A549 (cell line): Measurements from ENCODE around the gene PITPNM3. TPM values are rescaled to one million over a fixed set of nuclear protein-coding genes. Genes with fewer than 3 reads are reported as not detected.

Source experiments
- ATAC-seq, 2 experiments: fragments of 200-7000 bp in 1 of 2; fragments of >200 bp in 1 of 2; cut with Nextera tagmentation in 1 of 2; cut with Tn5 transposase in 1 of 2; 3 replicates each; pipeline versions ENCODE4 v1.8.0 to v1.9.1; 2018 to 2020; ENCODE audit warnings: mild to moderate bottlenecking in 1 of 2, moderate library complexity in 1 of 2
- CTCF ChIA-PET: fragments of 300-600 bp; sonication (Branson Sonifier 250); formaldehyde crosslinking; extraction: SDS; loops from one replicate; lab custom pipeline; 2021; ENCODE audit warnings: antibody characterized with exemption, inconsistent platforms; lab: Yijun Ruan, JAX
- POLR2A ChIA-PET: fragments of 350-600 bp; formaldehyde crosslinking; extraction: SDS; loops from one replicate; lab custom pipeline; 2021; ENCODE audit warnings: antibody characterized with exemption, inconsistent platforms; lab: Yijun Ruan, JAX
- DNase-seq, 2 experiments: peaks; one replicate each; pipeline versions ENCODE4 v3.0.0 to v3.0.0-alpha.2; 2011 to 2016; ENCODE audit warnings: low read depth in 1 of 2, low spot score in 1 of 2
- FAIRE-seq: peaks from 2 replicates; lab custom pipeline; 2011; peaks lifted over from hg19 to GRCh38; lab: Jason Lieb, UNC
- H3K27ac ChIP-seq, 2 experiments: fragments of >200 bp; sonication (Bioruptor Twin); formaldehyde crosslinking; 3 replicates each; pipeline ENCODE4 v1.5.1; 2016 to 2017
- H3K4me1 ChIP-seq: fragments of >200 bp; sonication (Bioruptor Twin); formaldehyde crosslinking; 3 replicates; pipeline ENCODE4 v1.6.1; 2016
- H3K4me2 ChIP-seq: fragments of >200 bp; sonication (Bioruptor Twin); formaldehyde crosslinking; 3 replicates; pipeline ENCODE4 v1.6.1; 2016
- H3K4me3 ChIP-seq: fragments of >200 bp; sonication (Bioruptor Twin); formaldehyde crosslinking; 3 replicates; pipeline ENCODE4 v1.5.1; 2016
- H3K9me3 ChIP-seq: fragments of >200 bp; sonication (Bioruptor Twin); formaldehyde crosslinking; 3 replicates; pipeline ENCODE4 v1.6.1; 2016
- ATOH8 ChIP-seq: fragments of 250-450 bp; sonication (Bioruptor Pico); IDR thresholded peaks from 2 replicates; pipeline ENCODE4 v1.5.0; 2020; ENCODE audit warnings: low read depth, mild to moderate bottlenecking, moderate library complexity
- BCL3 ChIP-seq: fragments of >200 bp; sonication (Bioruptor Twin); formaldehyde crosslinking; IDR thresholded peaks from 3 replicates; pipeline ENCODE4 v1.6.1; 2016
- BHLHE40 ChIP-seq: IDR thresholded peaks from 2 replicates; pipeline ENCODE4 v1.6.1; 2012; ENCODE audit warnings: low read depth, low read length, inconsistent platforms
- EHF ChIP-seq: fragments of 250-450 bp; sonication (Bioruptor Pico); IDR thresholded peaks from 2 replicates; pipeline ENCODE4 v1.5.0; 2020; ENCODE audit warnings: mild to moderate bottlenecking
- EHMT2 ChIP-seq: fragments of 200-600 bp; sonication (generic); IDR thresholded peaks from 2 replicates; pipeline ENCODE4 v1.6.1; 2016; ENCODE audit warnings: antibody characterized with exemption, low read depth, mild to moderate bottlenecking, moderate library complexity
- HES2 ChIP-seq: fragments of >200 bp; sonication (Bioruptor Twin); formaldehyde crosslinking; IDR thresholded peaks from 2 replicates; pipeline ENCODE4 v1.6.1; 2016
- HMGXB4 ChIP-seq: fragments of 250-450 bp; sonication (Bioruptor Pico); IDR thresholded peaks from 2 replicates; pipeline ENCODE4 v1.5.0; 2021; ENCODE audit warnings: mild to moderate bottlenecking, moderate library complexity, borderline replicate concordance
- KDM5A ChIP-seq: fragments of 200-600 bp; sonication (generic); IDR thresholded peaks from 2 replicates; pipeline ENCODE4 v1.6.1; 2016; ENCODE audit warnings: antibody characterized with exemption, mild to moderate bottlenecking
- MYC ChIP-seq: IDR thresholded peaks from 2 replicates; pipeline ENCODE4 v1.6.1; 2012; ENCODE audit warnings: mild to moderate bottlenecking, inconsistent platforms, low read length, improper control_type of control experiment, borderline replicate concordance
- NFE2L2 ChIP-seq: fragments of 150-350 bp; conservative IDR thresholded peaks from 2 replicates; pipeline ENCODE4 v1.6.1; 2014; ENCODE audit warnings: low read length
- POLR2AphosphoS2 ChIP-seq: conservative IDR thresholded peaks from 2 replicates; pipeline ENCODE4 v1.6.1; 2012; ENCODE audit warnings: low read length, improper control_type of control experiment, inconsistent platforms
- RAD21 ChIP-seq, 2 experiments: fragments of >200 bp in 1 of 2; sonication (Bioruptor Twin) in 1 of 2; formaldehyde crosslinking in 1 of 2; IDR thresholded peaks in 1 of 2; conservative IDR thresholded peaks in 1 of 2; 2 replicates in 1 of 2; 3 replicates in 1 of 2; pipeline ENCODE4 v1.6.1; 2012 to 2018; ENCODE audit warnings: inconsistent platforms in 1 of 2
- REST ChIP-seq: fragments of 200-600 bp; sonication (generic); IDR thresholded peaks from 2 replicates; pipeline ENCODE4 v1.6.1; 2016; ENCODE audit warnings: antibody characterized with exemption, mild to moderate bottlenecking, moderate library complexity
- SREBF2 ChIP-seq: fragments of 450-650 bp; IDR thresholded peaks from 2 replicates; pipeline ENCODE4 v1.6.1; 2014; ENCODE audit warnings: mild to moderate bottlenecking, moderate library complexity
- ZNF302 ChIP-seq: fragments of 250-450 bp; sonication (Bioruptor Pico); IDR thresholded peaks from 2 replicates; pipeline ENCODE4 v1.9.0; 2021; ENCODE audit warnings: inconsistent platforms, mild to moderate bottlenecking, moderate library complexity
- WGBS: methylation state at CpG from one replicate; pipeline ENCODE4 v1.1.6; 2017; ENCODE audit errors: missing lambda C conversion rate; 5-methylcytosine and 5-hydroxymethylcytosine counted together
- polyA plus RNA-seq, 4 experiments: library from polyadenylated mRNA; depleted of rRNA in 3 of 4; stranded (reverse); fragments of >200 nt; fragmentation: RNase III in 1 of 4; extraction: RNeasy Plus Mini Kit Qiagen cat#74134 plus additional on column Dnase treatment in 1 of 4; gene quantifications; 2 replicates in 3 of 4; 3 replicates in 1 of 4; pipeline ENCODE4 v1.2.3, GENCODE V29; 2011 to 2017

The PITPNM3 gene
- polyA plus RNA-seq, 2 of the 4 experiments (the other 2 are of a cell fraction), result 0.80 to 2.2 TPM

GRCh38 chr17:6597727-6598126, 41.4 kb upstream of the PITPNM3 start:
- TF ChIP-seq POLR2AphosphoS2, result no peak
- no peak for TF ChIP-seq EHF
- TF ChIP-seq SREBF2, result no peak
- no peak for TF ChIP-seq BHLHE40
- TF ChIP-seq KDM5A, result no peak
- no peak for TF ChIP-seq NFE2L2
- FAIRE-seq (peak; percentile 51), DNase-seq (peak in 1 of 2 experiments; percentile 46), ATAC-seq (peak in 1 of 2 experiments; percentile 62; a peak in 2 of 6 replicates)
- Histone ChIP-seq H3K4me1 (peaks cover 37% of the 10 kb centered on the region), H3K4me3 (no peak overlapping the region), H3K4me2 (peak overlapping the region; percentile 52), H3K9me3 (no peaks in the 10 kb centered on the region), H3K27ac (peak overlapping the region in 1 of 2 experiments; percentile 39; a peak in 2 of 6 replicates)
- CTCF ChIA-PET, result interaction anchor here (0.9 to 2.8 kb wide), 3 partner anchors 11 to 125 kb away, joined by 3 to 18 read pairs (median 3); no protein-coding TSS in a partner anchor
- WGBS, result 4% methylated on average over 1 of the region's 1 CpG
- POLR2A ChIA-PET, result no interaction called here

- TF ChIP-seq BCL3, result no peak
- no peak for TF ChIP-seq ATOH8 (CRISPR knock-in tag)
- no peak for TF ChIP-seq REST
- no peak for TF ChIP-seq HMGXB4
- TF ChIP-seq HES2, result no peak
- TF ChIP-seq BHLHE40, result no peak
- no peak for TF ChIP-seq RAD21 (conservative IDR thresholded peaks at IDR 0.05 in 1 of 2, IDR thresholded peaks at IDR 0.05 in 1 of 2)
- no peak for TF ChIP-seq ZNF302
- TF ChIP-seq MYC, result no peak
- TF ChIP-seq EHMT2, result no peak
- FAIRE-seq (no peak), DNase-seq (no peak), ATAC-seq (no peak)
- peaks cover 43% of the 10 kb centered on the region for H3K4me1 ChIP-seq
- 90% methylated on average over 4 of the region's 4 CpGs for WGBS
- CTCF ChIA-PET, result interaction anchor here (0.9 to 2.8 kb wide), 3 partner anchors 10 to 125 kb away, joined by 3 to 18 read pairs (median 3); no protein-coding TSS in a partner anchor
- no peak overlapping the region for H3K4me3 ChIP-seq
- H3K27ac ChIP-seq, result no peak overlapping the region
- no peak overlapping the region for H3K4me2 ChIP-seq
- POLR2A ChIA-PET, result no interaction called here
- H3K9me3 ChIP-seq, result no peaks in the 10 kb centered on the region
These were observed 40.6 kb upstream of the PITPNM3 start for GRCh38 chr17:6596941-6597340.
